Embryonic facial prominence (tissue), 1 donor: ENCODE results near the gene C4orf33.
"Not testable (repeated sequence)": the region's sequence is repeated elsewhere in the genome, so short reads cannot be mapped to it uniquely, and the experiment has no call there.

ENCODE experiments used
- DNase-seq: peaks from one replicate; pipeline ENCODE4 v3.0.0-alpha.2; 2016; ENCODE audit errors: extremely low spot score

C4orf33 gene, protein sequence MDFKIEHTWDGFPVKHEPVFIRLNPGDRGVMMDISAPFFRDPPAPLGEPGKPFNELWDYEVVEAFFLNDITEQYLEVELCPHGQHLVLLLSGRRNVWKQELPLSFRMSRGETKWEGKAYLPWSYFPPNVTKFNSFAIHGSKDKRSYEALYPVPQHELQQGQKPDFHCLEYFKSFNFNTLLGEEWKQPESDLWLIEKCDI

DNA sequence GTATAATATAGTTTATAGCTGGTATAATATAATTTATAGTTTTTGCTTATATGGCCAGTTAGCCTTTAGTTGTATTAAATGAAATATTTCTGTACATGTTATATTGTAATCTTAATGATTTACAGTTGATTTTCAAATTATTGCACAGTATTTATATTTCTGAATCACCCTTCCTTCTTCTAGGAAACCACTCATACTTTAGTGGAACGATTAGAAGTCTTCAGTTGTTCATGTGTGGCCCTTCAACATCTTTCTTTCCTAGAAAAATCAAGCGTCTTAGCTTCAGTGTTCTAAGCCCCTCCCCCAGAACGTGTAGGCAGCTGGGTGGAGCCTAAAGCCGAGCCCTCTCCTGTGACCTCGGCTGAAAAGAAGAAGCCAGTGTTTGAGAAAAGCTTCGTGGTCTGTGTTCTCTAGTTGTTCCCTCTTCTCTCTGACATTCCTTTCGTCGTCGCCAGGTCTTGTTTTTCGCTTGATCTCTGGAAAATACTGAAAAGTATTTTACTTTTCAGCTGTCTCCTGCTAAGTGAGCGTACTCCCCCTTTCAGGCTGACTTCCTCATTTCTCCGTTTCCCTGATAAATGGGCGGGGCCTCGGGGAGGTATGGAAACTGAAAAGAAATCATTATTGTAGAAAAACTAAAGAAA is at the start of gene C4orf33:
Gene C4orf33 (plus strand): TSS at position 342 of the 644 bp plus-strand sequence. CDS start 6,459 bp downstream, outside the sequence.
- DNase-seq, result peak; percentile 39

DNA sequence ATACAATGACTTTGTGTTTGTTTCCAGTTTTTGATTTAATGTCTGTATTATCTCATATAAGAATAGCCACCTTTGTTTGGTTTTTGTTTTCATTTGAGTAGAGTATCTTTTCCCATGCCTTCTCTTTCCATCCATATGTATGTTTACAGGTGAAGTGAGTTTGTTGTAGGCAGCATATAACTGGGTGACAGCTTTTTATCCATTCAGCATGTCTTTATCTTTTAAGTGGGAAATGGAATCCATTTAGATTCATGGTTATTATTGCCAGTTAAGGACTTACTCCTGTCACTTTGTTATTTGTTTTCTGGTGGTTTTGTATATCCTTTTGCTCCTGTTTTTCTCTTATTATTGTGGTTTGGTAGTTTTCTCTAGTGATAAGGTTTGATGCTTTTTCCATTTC is 36.9 kb upstream of the C4orf33 start:
- DNase-seq, result no peak

GRCh38 chr4:129062580-129062979 is 33.4 kb upstream of the C4orf33 start:
- no peak for DNase-seq

GRCh38 chr4:129063640-129064039 is 32.3 kb upstream of the C4orf33 start:
- DNase-seq, result no peak

DNA sequence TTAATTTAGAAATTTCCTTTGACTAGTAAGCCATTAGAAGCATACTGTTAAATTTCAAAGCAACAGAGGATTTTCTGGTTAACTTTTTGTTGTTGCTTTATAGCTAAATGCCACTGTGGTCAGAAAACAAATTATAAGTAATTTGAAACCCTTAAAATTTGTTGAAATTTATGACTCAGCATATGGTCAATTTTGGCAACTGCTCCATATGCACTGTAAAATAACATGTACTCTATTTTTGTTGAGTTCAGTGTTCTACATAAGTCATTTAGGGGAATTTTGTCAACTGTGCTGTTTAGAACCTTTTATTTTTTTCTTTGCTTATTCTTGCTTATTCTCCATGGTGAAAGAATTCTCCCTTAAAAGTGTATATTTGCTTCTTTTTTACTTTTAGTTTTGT is 31.2 kb upstream of the C4orf33 start:
- no peak for DNase-seq

- DNase-seq, result not testable (repeated sequence)
These were observed 26.4 kb upstream of the C4orf33 start for GRCh38 chr4:129069537-129069936.

GRCh38 chr4:129077326-129077725 is 18.6 kb upstream of the C4orf33 start:
- no peak for DNase-seq

DNA sequence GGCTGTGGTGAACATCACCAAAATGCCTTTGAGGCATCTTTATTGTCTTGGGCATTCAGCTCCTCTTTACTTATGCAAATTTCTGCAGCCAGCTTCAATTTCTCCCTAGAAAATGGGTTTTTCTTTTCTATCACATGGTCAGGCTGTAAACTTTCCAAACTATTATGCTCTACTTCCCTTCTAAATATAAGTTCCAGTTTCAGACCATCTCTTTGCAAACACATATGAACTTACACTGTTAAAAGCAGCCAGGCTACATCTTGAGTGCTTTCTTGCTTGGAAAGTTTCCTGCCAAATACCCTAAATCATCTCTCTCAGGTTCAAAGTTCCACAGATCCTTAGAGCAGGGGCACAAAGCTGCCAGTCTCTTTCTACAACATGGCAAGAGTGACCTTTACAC is 15.8 kb upstream of the C4orf33 start:
- no peak for DNase-seq

- DNase-seq, result no peak
These were observed 13.7 kb upstream of the C4orf33 start for GRCh38 chr4:129082302-129082701.

- DNase-seq, result no peak
These were observed 10.5 kb upstream of the C4orf33 start for GRCh38 chr4:129085472-129085871.

- no peak for DNase-seq
These were observed 8.4 kb upstream of the C4orf33 start for GRCh38 chr4:129087516-129087915.

GRCh38 chr4:129092631-129093190 is 3.2 kb upstream of the C4orf33 start:
- DNase-seq, result no peak

- DNase-seq, result peak; percentile 92
These were observed 2.6 kb upstream of the C4orf33 start, which contains the start of gene SCLT1 for GRCh38 chr4:129093191-129093920. SCLT1 (minus strand) TSS chr4:129093539; CDS start chr4:129093103, 436 bp downstream.

GRCh38 chr4:129094347-129094746 is 1.6 kb upstream of the C4orf33 start:
- no peak for DNase-seq

- no peak for DNase-seq
These were observed 2.6 kb downstream of the C4orf33 start for GRCh38 chr4:129098531-129099001.

DNA sequence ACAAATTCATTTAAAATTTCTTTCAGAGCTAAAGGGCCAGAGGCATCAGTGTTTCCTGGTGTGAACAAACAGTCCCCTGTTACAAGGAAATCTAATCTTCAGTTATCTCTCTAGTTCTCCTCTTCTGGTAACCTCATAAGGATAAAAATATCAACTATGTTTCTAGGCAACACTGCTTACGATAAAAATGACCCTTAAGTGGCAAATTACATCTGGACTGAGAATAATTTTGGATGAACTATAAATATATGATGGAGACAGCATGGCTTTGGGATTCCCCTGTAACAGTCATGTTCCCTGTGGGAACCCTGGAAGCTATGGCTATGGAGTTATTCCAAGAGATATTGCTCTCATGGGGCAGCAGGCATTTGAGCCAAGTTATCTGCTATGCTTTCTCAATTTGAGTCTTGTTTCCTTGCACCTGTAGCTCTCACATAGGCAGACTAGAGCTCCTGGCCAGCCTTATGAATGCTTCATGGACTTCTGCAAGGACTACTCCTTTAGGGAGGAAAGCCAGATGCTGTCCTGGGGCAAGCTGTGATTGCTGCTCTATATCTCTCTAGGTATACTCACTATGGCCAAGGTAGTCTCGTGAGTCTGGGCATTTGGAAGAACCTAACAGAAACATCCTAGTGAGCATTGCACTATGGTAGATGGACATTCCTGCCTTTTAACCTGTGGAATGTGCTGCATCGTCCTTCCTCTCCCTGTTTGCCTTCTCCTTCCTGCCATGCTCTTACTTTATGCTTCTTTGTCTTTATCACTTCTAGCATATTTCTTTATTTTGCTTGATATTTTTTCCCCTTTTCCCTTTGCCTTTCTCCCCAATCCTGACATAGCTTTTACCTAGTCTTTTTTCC is 14.2 kb downstream of the C4orf33 start:
- no peak for DNase-seq

DNA sequence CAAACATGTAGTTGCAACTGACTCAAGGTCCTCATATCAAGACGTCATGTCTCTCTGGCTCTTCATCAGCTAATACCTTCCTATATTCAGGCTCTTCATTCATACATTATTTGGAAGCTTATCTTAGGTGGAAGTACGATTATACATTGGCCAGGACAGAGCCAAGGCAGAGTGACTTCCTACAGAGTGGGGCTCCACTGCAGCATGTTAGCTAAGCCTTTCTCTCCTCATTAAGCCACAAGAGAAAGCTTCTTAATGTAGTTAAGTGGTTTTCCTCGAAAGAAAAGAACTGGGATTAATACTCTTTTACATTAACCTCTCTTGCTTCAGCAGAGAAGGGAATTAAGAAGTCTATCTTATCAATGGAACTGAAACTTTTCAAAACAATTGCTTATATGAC is 15.0 kb downstream of the C4orf33 start:
- DNase-seq, result no peak

- no peak for DNase-seq
These were observed 16.0 kb downstream of the C4orf33 start for GRCh38 chr4:129111919-129112318.

DNA sequence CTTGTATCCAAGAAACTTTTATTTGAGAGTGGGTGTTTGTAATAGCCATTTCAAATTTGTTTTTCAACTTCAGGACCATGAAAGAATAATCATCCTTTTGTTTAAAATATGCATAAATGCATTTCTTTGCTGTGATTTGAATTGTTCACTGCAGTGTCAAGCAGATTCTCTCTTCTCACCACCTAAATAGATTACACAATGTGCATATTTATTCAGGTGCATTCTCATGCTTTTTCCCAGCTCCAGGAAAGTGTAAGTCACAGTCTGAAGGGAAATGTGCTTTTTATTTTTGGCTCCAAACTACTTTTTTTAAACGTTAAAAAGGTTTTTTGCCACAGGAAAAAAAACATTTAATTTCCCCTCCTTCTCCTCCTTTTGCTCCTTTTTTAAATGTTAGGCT is 17.5 kb downstream of the C4orf33 start:
- DNase-seq, result no peak

GRCh38 chr4:129113919-129114318 is 18.0 kb downstream of the C4orf33 start:
- no peak for DNase-seq

DNA sequence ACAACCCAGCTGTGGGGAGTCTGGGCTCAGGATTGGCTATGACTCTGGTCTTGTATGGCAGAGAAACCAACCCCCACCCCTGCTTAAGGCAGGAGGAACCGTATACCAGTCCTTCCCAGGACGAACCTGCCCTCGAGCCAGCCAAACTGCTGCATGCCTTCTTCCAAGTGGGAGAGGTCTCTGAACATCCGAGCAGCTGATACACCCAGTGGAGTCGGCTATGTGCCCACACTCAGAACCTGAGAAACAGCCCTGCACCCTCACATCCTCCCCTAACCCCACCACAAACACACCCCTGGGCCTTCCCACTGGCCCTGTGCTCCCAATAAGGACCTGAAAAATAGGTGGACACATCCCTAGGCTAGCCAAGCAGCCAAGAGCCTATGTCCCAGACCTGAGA is 21.8 kb downstream of the C4orf33 start:
- DNase-seq, result no peak
